GM19025 (cell line): ENCODE measurements around the gene RNF167.

Experiments
- ATAC-seq: cut with Tn5 transposase; IDR thresholded peaks from one replicate; pipeline ENCODE4 v1.9.1; 2021; ENCODE audit warnings: mild to moderate bottlenecking, low read depth, moderate library complexity; ENCODE audit not compliant: unreplicated experiment

The RNF167 gene

GRCh38 chr17:4950075-4950745 lies 10.1 kb downstream of the RNF167 start:
- no peak for ATAC-seq

DNA sequence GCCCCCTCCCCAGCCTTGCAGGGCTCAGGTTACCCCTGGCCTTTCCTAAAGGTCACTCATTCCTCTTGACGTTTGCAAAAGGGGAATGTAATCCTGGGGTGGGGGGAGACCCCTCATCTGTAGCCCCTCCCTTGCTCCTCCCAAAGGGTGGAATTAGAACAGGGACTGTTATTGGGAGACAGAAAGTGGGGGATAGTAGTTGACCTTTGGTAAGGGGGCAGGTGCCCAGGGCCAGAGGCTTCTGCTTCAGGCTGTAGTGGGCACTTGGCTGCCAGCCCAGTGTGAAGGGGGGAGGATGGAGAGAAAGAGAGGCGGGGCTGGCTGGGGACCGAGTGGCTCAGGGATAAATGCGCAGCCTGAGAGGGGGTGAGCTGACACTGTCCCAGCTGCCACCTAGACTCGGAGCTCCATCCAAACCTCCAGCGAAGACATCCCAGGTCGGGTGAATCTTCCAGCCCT lies 10.7 kb downstream of the RNF167 start, which contains the start of gene ENO3:
TSS of gene ENO3 (plus strand) at position 374 of the 459 bp plus-strand sequence. CDS start 711 bp downstream, outside the sequence.
- no peak for ATAC-seq

GRCh38 chr17:4951486-4951885 lies 11.4 kb downstream of the RNF167 start:
- no peak for ATAC-seq

- no peak for ATAC-seq
These were observed 13.4 kb downstream of the RNF167 start for GRCh38 chr17:4953451-4953961.

GRCh38 chr17:4955091-4955490 lies 15.0 kb downstream of the RNF167 start:
- no peak for ATAC-seq

DNA sequence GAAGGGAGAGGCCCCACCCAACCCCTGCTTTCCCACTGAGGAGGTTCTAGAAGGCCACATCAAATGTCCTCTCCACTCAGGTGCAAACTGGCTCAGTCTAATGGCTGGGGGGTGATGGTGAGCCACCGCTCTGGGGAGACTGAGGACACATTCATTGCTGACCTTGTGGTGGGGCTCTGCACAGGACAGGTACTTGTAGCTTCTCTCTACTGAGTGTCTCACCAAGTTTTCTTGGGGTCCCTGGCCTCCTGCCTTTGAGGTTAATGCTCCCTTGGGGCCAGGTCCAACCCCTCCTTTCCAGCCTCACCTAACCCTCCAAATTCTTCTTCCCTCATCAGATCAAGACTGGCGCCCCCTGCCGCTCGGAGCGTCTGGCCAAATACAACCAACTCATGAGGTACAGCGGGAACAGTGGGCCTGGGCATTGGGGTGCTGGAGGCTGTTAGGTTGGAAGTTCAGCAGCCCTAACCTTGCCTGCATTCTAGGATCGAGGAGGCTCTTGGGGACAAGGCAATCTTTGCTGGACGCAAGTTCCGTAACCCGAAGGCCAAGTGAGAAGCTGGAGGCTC lies 16.5 kb downstream of the RNF167 start:
- no peak for ATAC-seq

DNA sequence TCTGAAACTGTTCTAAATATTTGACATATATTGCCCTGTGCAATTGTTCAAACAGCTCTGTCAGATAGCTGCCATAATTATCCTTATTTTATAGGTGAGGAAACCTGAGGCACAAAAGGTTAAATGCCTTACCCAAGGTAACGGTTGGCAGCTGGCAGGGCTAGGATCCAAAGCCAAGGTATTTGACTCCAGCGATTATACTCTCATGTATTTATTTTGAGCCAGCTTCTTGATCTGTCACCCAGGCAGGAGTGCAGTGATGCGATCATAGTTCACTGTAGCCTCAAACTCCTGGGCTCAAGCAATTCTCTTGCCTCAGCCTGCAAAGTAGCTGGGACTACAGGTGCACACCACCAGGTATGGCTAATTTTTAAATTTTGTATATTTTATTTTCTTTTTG lies 18.0 kb downstream of the RNF167 start:
- no peak for ATAC-seq

DNA sequence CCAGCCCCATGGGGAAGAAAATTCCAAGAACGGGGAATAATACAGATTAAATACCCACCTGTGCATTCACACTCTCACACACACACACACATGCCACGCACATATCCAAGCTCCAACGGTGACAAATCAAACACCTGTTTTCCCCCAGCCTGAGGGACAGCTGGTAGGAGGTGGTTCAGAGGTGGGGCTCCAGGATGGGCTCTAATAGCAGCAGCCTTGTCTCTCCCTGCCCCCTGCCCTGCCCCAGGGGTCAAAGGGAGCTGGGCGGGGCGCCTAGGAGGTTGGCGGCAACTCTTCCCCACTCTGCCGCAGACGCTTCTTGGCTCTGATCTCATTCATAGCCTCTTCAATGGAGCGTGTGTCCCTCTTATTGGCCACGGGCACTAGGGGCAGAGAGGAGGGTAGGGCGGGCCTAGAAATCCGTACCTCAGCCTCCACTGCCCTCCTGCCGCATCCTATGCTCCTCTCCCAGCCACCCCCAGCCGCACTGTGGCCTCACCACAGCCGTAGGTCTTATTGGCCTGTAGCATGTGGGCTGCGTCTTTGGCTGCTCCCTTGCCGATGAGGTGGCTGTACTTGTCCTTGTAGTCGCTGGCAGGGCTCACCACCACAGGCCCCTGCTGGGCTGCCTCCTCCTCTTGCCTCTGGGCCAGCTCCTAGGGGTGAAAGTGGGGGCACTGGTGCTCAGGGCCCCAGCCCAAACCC lies 19.3 kb downstream of the RNF167 start:
- ATAC-seq, result no peak

DNA sequence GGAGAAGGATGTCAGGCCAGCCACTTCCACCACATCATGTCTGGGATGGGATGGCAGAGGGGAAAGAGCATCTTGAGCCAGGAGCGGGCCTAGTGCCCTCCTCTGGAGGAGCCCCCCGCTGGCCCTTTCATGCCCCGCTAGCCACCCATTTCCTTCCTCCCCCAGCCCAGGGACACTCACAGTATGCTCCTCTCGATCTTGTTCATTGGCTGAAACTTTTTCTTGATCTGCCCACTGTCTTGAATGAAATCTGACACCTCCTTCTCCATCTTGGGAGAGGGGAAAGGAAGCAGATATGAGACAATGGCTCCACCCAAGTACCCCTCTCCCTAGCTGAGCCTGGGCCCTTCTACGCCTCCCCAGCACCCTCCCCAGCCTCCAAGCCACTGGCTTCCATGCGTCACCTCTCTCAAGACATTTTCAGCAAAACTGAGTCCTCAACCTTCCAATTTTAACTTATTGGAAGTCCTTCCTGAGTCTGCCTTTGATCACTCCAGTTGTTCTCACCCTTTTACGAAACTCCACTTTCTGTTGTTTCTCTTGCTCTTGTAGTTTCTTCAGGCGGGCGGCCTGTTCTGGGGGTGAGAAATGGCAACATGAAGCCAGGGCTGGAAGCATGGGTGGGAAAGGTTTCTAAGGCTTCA lies 20.3 kb downstream of the RNF167 start:
- no peak for ATAC-seq

GRCh38 chr17:4965311-4965986 lies 25.4 kb downstream of the RNF167 start:
- ATAC-seq, result no peak

DNA sequence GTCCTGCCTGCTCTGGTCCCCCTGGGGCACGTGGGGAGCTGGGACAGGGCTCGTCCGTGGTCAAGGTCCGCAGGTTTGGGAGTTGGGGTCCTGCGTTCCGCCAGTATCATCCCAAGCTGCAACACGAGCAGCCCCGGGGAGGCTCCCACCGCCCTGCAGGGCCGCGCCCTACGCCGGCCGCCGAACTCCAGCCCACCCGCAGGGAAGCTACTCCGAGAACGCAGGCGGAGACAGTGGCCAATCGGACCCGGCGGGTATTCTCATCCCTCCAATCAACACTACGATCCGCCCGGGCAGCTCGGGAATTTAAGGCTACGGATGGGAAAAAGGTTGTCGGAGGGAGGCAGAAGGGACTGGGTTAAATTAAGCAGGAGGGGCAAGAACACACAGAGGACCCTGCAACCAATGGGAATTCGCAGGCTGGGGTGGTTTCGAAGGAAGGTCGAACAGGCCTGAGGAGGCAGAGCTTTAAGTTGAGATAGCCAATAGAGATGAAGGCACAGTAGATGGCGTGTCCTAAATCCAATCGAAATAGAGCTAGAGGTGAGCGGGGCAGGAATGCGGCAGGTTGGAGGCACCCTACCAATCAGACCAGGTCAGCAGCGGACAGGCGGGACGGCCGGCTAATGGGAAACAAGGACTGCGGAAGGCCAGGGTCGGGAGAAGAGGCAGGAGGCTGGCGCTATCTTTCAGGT lies 26.9 kb downstream of the RNF167 start:
- peak; percentile 76 for ATAC-seq

DNA sequence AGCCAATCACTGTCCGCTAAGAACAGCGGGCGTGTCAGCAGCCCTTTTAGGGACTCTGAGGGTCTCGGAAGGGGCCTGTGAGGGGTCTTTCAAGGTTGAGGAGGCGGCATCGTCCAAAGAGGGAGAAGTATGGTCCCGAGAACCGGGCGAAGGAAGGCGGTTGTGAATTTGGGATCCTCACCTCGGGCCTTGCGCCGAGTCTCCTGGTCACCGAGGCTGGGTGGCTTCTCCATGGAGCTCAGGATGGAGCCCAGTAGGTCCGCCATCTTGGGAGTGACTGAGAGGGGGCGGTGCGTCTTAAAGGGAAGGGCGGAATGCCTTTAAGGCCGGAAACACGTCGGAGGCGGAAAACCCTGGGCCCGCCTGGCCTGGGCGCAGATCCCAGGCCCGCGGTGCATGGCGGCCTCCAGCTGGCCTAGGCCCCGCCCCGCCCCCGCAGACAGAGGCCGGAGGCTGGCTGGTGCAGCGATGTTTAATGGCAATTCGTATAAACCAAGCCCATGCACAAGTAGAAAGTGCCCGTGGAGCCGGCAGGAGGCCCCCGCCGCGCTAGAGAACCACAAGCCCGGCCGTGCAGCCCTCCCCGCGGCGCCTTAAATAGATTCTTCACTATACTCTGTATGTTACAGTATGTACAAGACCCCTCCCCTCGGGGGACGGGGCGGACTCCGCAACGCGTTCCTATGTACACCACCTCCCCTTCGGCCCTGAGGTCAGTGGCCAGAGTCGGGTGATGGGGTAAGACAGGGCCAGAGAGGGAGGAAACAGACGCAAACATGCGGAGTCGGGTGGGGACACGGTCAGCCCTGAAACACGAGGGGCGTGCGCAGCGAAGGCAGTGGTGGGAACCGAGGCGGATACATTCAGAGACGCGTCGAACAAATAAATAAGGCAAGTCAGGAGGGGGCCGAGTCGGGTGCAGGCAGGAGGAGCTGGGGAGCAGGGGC lies 27.7 kb downstream of the RNF167 start, which contains the start of gene SPAG7:
TSS of gene SPAG7 (minus strand) at position 279 of the 947 bp plus-strand sequence. CDS start at position 266, 13 bp downstream.
- ATAC-seq, result peak; percentile 52

GRCh38 chr17:4968486-4969046 lies 28.5 kb downstream of the RNF167 start:
- ATAC-seq, result no peak

- no peak for ATAC-seq
These were observed 29.0 kb downstream of the RNF167 start for GRCh38 chr17:4969047-4969550.

GRCh38 chr17:4969551-4970173 lies 29.6 kb downstream of the RNF167 start:
- ATAC-seq, result no peak

GRCh38 chr17:4970273-4970672 lies 30.2 kb downstream of the RNF167 start:
- no peak for ATAC-seq

GRCh38 chr17:4971826-4972225 lies 31.8 kb downstream of the RNF167 start:
- no peak for ATAC-seq

DNA sequence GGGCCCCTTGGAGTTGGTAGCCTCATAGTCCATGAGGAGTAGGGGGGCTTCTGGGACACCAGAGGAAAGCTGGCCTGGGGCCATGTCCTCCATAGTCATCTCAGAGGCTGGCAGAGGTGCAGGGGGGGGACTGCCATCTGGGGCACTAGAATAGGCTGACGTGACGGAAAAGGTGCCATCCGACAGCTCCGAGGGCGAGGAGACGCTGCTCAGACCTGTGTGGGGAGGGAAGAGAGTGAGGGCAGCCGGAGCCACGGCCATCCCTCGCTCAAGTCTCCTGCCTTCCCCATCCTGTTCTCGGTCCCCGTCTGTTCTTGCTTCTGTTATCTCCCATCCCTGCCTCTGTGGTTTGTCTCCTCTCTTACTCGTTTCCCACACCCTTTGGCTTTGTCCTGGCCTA lies 32.3 kb downstream of the RNF167 start:
- no peak for ATAC-seq
